Measurements from ENCODE around the gene CCDC97. TPM values are rescaled to one million over a fixed set of nuclear protein-coding genes. Genes with fewer than 3 reads are reported as not detected.

The CCDC97 gene
- total RNA-seq, 1 experiment from 2014 or later = 23.0 TPM

- H3K4me3 ChIP-seq (replicated peaks in 1 of 2; ENCODE audit: low read depth in 1 of 2, low read length in 2 of 2) = no peak overlapping the region
- H3K9ac ChIP-seq (ENCODE audit: low read length) = no peak overlapping the region
- TF ChIP-seq ATF3 (IDR thresholded peaks at IDR 0.05) = no peak
- no peak for TF ChIP-seq CTCF (IDR thresholded peaks at IDR 0.05 in 2 of 3, conservative IDR thresholded peaks at IDR 0.05 in 1 of 3; ENCODE audit: borderline replicate concordance in 1 of 3, insufficient read depth in 1 of 3, low read depth in 2 of 3, low read length in 2 of 3)
- TF ChIP-seq JUND (IDR thresholded peaks at IDR 0.05) = no peak
- no peak for TF ChIP-seq SP1 (IDR thresholded peaks at IDR 0.05; ENCODE audit: low read depth)
- no peak for TF ChIP-seq EZH2phosphoT487 (IDR thresholded peaks at IDR 0.05; ENCODE audit: borderline replicate concordance)
- TF ChIP-seq ZFX (IDR thresholded peaks at IDR 0.05) = no peak
- no peak for TF ChIP-seq TCF7L2 (IDR thresholded peaks at IDR 0.05; ENCODE audit: borderline replicate concordance, extremely low read depth, insufficient read depth, insufficient read length)
- no peak for TF ChIP-seq CEBPB (IDR thresholded peaks at IDR 0.05; ENCODE audit: low read depth)
- TF ChIP-seq, protein P1, sequence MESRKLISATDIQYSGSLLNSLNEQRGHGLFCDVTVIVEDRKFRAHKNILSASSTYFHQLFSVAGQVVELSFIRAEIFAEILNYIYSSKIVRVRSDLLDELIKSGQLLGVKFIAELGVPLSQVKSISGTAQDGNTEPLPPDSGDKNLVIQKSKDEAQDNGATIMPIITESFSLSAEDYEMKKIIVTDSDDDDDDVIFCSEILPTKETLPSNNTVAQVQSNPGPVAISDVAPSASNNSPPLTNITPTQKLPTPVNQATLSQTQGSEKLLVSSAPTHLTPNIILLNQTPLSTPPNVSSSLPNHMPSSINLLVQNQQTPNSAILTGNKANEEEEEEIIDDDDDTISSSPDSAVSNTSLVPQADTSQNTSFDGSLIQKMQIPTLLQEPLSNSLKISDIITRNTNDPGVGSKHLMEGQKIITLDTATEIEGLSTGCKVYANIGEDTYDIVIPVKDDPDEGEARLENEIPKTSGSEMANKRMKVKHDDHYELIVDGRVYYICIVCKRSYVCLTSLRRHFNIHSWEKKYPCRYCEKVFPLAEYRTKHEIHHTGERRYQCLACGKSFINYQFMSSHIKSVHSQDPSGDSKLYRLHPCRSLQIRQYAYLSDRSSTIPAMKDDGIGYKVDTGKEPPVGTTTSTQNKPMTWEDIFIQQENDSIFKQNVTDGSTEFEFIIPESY (IDR thresholded peaks at IDR 0.05; ENCODE audit: extremely low read depth, insufficient replicate concordance, low read length) = no peak
- TF ChIP-seq EZH2 (IDR thresholded peaks at IDR 0.05) = no peak
- no peak for TF ChIP-seq ZNF274 (IDR thresholded peaks at IDR 0.05; ENCODE audit: low read depth, low read length)
- no peak for TF ChIP-seq FOSL1 (IDR thresholded peaks at IDR 0.05; ENCODE audit: low read depth)
- TF ChIP-seq MAX (IDR thresholded peaks at IDR 0.05) = no peak
- TF ChIP-seq ELF1 (IDR thresholded peaks at IDR 0.05; ENCODE audit: borderline replicate concordance, low read depth) = no peak
- CTCF ChIA-PET = no interaction called here
- H3K4me1 ChIP-seq (ENCODE audit: control insufficient read depth in 1 of 2, insufficient read depth in 2 of 2, low read length in 2 of 2) = peaks cover 8 to 39% of the 10 kb centered on the region in 2 experiments; a peak in 3 of 4 replicates
- H2AFZ ChIP-seq (ENCODE audit: low read depth, low read length, poor library complexity, severe bottlenecking) = no peak overlapping the region
- no TSS peak for BruUV-seq (replicated peaks)
- H3K9me2 ChIP-seq (ENCODE audit: insufficient read depth) = no peaks in the 10 kb centered on the region
- H3K4me2 ChIP-seq (ENCODE audit: low read length) = no peak overlapping the region
- RAD21 ChIA-PET (ENCODE audit: low non-redundant PET in 1 of 2, low total read pairs in 2 of 2, uncharacterized antibody in 2 of 2, unreplicated experiment in 2 of 2) = no interaction called here
- H3K9me3 ChIP-seq (ENCODE audit: control insufficient read depth in 1 of 2, insufficient read depth in 1 of 2, low read depth in 1 of 2, low read length in 2 of 2) = no peaks in the 10 kb centered on the region
- H3K36me3 ChIP-seq (ENCODE audit: control insufficient read depth in 1 of 2, insufficient read depth in 2 of 2, low read length in 2 of 2) = peaks cover 2 to 9% of the 10 kb centered on the region in 2 experiments; a peak in 1 of 4 replicates
- no peaks in the 10 kb centered on the region for H3K79me2 ChIP-seq (ENCODE audit: insufficient read depth, low read length)
- intact Hi-C loops (cut with micrococcal nuclease) = no loop called here
- POLR2A ChIA-PET = no interaction called here
- no peaks in the 10 kb centered on the region for H4K20me1 ChIP-seq (ENCODE audit: insufficient read depth)
- DNase-seq (ENCODE audit: low read depth, low spot score) = no peak
- H3K27ac ChIP-seq (ENCODE audit: low read depth, low read length) = no peak overlapping the region
- no peak for ATAC-seq
- no peaks in the 10 kb centered on the region for H3K27me3 ChIP-seq (ENCODE audit: insufficient read depth, low read length)
Measured at GRCh38 chr19:41325947-41326706, 16.2 kb downstream of the CCDC97 start.

Measured in HCT116 (cell line).